Coronary artery (tissue), 2 donors: Measurements from ENCODE around the gene RASSF6.
"Not testable (repeated sequence)": the region's sequence is repeated elsewhere in the genome, so short reads cannot be mapped to it uniquely, and the experiment has no call there.

ENCODE experiments used
- DNase-seq: peaks from one replicate; pipeline ENCODE4 v3.0.0-alpha.2; 2017; ENCODE audit warnings: low spot score
- H3K27ac ChIP-seq, 2 donors: fragments of 200-600 bp; sonication (generic); one replicate each; pipeline ENCODE4 v1.5.1; 2016 to 2019
- H3K4me3 ChIP-seq: fragments of 200-600 bp; sonication (generic); 2 replicates; pipeline ENCODE4 v1.5.1; 2016; ENCODE audit warnings: mild to moderate bottlenecking, moderate library complexity
- TF ChIP-seq, protein P1 (sequence below): fragments of 200-600 bp; sonication (generic); IDR thresholded peaks from one replicate; pipeline ENCODE4 v1.5.1; 2019; ENCODE audit warnings: antibody characterized with exemption

RASSF6 gene

DNA sequence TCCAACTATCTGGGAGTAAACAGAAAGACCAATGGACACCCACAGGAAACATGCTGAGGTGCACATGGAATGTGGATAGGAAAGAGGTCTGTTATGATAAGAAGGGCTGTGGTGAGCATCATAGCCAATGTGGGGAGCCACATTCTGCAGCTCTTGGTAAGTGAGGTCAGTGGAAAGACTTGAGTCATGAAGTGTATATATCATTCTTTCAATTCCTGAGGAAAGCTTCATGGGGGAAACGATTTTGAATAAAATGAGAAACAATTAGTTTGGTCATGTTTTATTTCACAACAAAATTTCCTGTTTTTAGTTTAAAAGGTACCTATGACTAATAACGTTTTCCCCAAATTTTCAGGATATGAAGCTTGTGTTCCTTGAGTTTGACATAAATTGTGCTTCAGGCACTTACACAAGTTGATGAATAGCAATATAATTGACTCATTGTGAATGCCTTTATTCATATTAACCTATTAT is 41.4 kb upstream of the RASSF6 start:
- TF ChIP-seq, protein P1, sequence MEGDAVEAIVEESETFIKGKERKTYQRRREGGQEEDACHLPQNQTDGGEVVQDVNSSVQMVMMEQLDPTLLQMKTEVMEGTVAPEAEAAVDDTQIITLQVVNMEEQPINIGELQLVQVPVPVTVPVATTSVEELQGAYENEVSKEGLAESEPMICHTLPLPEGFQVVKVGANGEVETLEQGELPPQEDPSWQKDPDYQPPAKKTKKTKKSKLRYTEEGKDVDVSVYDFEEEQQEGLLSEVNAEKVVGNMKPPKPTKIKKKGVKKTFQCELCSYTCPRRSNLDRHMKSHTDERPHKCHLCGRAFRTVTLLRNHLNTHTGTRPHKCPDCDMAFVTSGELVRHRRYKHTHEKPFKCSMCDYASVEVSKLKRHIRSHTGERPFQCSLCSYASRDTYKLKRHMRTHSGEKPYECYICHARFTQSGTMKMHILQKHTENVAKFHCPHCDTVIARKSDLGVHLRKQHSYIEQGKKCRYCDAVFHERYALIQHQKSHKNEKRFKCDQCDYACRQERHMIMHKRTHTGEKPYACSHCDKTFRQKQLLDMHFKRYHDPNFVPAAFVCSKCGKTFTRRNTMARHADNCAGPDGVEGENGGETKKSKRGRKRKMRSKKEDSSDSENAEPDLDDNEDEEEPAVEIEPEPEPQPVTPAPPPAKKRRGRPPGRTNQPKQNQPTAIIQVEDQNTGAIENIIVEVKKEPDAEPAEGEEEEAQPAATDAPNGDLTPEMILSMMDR, result no peak
- no peak for DNase-seq
- H3K4me3 ChIP-seq, result no peak overlapping the region
- no peak overlapping the region for H3K27ac ChIP-seq

DNA sequence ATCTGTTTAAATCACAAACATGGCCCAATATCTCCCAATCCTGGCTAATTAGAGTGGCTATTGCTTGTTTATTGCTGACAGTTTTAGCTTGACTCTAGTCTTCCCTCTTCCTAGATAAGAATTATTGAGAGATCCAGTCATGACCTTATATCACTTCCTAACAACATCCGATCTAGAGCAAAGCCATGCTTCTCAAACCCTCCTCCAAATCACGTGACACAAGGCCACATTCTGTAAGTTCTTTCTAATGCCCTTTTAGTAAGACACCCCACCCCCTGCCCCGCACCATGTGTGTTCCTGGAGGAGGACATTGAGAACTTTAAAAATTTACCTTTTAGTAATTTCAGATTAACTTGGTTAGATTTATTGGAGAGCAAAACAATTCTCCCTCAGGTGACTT is 40.6 kb upstream of the RASSF6 start:
- Histone ChIP-seq H3K4me3 (no peak overlapping the region), H3K27ac (no peak overlapping the region)
- TF ChIP-seq, protein P1, result no peak
- DNase-seq, result no peak

DNA sequence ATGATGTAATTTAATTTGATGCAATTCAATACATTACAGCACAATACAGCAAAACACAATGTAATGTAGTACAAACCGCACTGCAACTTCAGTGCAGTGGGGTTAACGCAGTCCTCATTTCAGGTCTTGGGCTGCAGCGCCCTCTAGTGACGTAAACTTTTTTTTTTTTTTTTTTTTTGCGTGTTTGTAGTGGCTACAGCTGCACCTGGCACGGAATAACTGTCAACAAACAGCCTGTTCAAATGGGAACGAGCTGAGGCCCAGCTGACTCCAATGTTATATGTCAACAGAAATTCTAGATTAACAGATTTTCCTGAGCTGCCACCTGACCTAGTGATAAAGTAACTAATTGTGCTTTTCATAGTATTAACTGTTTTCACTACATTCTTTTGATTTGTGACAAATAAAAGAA is 33.5 kb upstream of the RASSF6 start:
- DNase-seq, result no peak
- Histone ChIP-seq H3K4me3 (no peak overlapping the region), H3K27ac (no peak overlapping the region)
- TF ChIP-seq, protein P1, result peak; percentile 33

- TF ChIP-seq, protein P1, result no peak
- H3K27ac ChIP-seq, result no peak overlapping the region
- DNase-seq, result no peak
- no peak overlapping the region for H3K4me3 ChIP-seq
These were observed 30.0 kb upstream of the RASSF6 start for GRCh38 chr4:73650250-73650649.

DNA sequence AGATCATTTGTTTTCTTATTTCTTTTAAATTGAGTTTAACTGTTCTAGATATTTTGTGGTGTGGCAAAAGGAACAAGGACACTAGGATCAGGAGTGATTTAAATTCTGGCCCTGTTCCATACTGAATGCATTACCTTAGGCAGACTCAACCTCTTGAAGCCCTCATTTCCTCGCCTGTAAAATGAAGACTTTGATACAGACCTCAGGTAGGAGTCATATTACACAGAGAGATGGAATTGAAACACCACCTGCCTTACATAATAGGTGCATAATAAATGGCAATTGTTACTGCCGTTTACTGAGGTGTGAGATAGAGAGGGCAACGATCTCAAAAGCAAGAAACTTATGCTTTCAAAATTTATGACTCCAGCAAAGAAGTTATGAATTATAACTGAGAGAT is 28.2 kb upstream of the RASSF6 start:
- Histone ChIP-seq H3K27ac (no peak overlapping the region), H3K4me3 (no peak overlapping the region)
- no peak for DNase-seq
- TF ChIP-seq, protein P1, result no peak

GRCh38 chr4:73646117-73646516 is 25.9 kb upstream of the RASSF6 start:
- H3K4me3 ChIP-seq, result no peak overlapping the region
- TF ChIP-seq, protein P1, result no peak
- no peak overlapping the region for H3K27ac ChIP-seq
- no peak for DNase-seq

GRCh38 chr4:73631565-73632226 is 11.5 kb upstream of the RASSF6 start:
- TF ChIP-seq, protein P1, result no peak
- Histone ChIP-seq H3K27ac (no peak overlapping the region), H3K4me3 (no peak overlapping the region)
- no peak for DNase-seq

- H3K4me3 ChIP-seq, H3K27ac ChIP-seq, DNase-seq: not testable (repeated sequence)
These were observed 8.6 kb upstream of the RASSF6 start for GRCh38 chr4:73628834-73629233.
